HepG2 (cell line): ENCODE data around the gene KCND3. TPM values are rescaled to one million over a fixed set of nuclear protein-coding genes. Genes with fewer than 3 reads are reported as not detected.

Source experiments
- ATAC-seq: fragments of 200-7000 bp; cut with Tn5 transposase; 3 replicates; pipeline ENCODE4 v1.9.1; 2020; ENCODE audit warnings: mild to moderate bottlenecking, moderate library complexity
- BruUV-seq: library from RNA; stranded (reverse); fragments of 400-500 nt; replicated peaks from 2 replicates; lab custom pipeline; 2021; lab: Mats Ljungman, UMichigan
- CTCF ChIA-PET: fragments of 300-600 bp; formaldehyde crosslinking; extraction: SDS; loops from one replicate; lab custom pipeline; 2021; ENCODE audit warnings: low total read pairs, inconsistent platforms, low intra/inter-chr PET ratio; lab: Yijun Ruan, JAX
- POLR2A ChIA-PET: fragments of 350-600 bp; sonication (Branson Sonifier 250); formaldehyde crosslinking; loops from one replicate; lab custom pipeline; 2020; ENCODE audit warnings: antibody characterized with exemption, inconsistent platforms; lab: Yijun Ruan, JAX
- DNase-seq: peaks from one replicate; pipeline ENCODE4 v3.0.0-alpha.2; 2015; ENCODE audit warnings: low spot score
- FAIRE-seq: peaks from 3 replicates; lab custom pipeline; 2011; peaks lifted over from hg19 to GRCh38; lab: Jason Lieb, UNC
- H2AFZ ChIP-seq: one replicate; pipeline ENCODE4 v1.6.1; 2011; ENCODE audit warnings: low read length, inconsistent platforms
- H3K27ac ChIP-seq: fragments of 300-600 bp; 3 replicates; pipeline ENCODE4 v1.8.0; 2011; ENCODE audit warnings: mixed run types, mild to moderate bottlenecking, mixed read lengths, low read length, inconsistent platforms; ENCODE audit not compliant: insufficient read depth; ENCODE audit errors: extremely low read length
- H3K27me3 ChIP-seq, 2 experiments: fragments of 200-600 bp in 1 of 2; 2 replicates in 1 of 2; 3 replicates in 1 of 2; pipeline versions ENCODE4 v1.6.0 to v1.8.0; 2011; ENCODE audit warnings: low read length in 2 of 2, mild to moderate bottlenecking in 2 of 2, moderate library complexity in 2 of 2, inconsistent platforms in 1 of 2; ENCODE audit not compliant: insufficient read depth in 2 of 2, control insufficient read depth in 1 of 2
- H3K36me3 ChIP-seq, 2 experiments: fragments of 200-600 bp in 1 of 2; replicated peaks in 1 of 2; 2 replicates in 1 of 2; 3 replicates in 1 of 2; pipeline versions ENCODE4 v1.5.1 to v1.8.0; 2011; ENCODE audit warnings: low read length in 2 of 2, inconsistent platforms in 1 of 2; ENCODE audit not compliant: insufficient read depth in 2 of 2, control insufficient read depth in 1 of 2
- H3K4me1 ChIP-seq: 2 replicates; pipeline ENCODE4 v1.5.1; 2012; ENCODE audit warnings: low read length, inconsistent platforms; ENCODE audit not compliant: insufficient read depth
- H3K4me2 ChIP-seq: 2 replicates; pipeline ENCODE4 v1.6.0; 2011; ENCODE audit warnings: low read depth, low read length, inconsistent platforms
- H3K4me3 ChIP-seq, 3 experiments: fragments of 200-600 bp in 1 of 3; sonication (generic), shearing (Covaris generic) in 1 of 3; replicated peaks in 1 of 3; 2 replicates each; pipeline ENCODE4 v1.5.1; 2011 to 2016; ENCODE audit warnings: low read length in 3 of 3, inconsistent platforms in 2 of 3, low read depth in 2 of 3, mild to moderate bottlenecking in 2 of 3, control low read depth in 1 of 3, mixed read lengths in 1 of 3; ENCODE audit not compliant: insufficient read depth in 1 of 3
- H3K79me2 ChIP-seq: one replicate; pipeline ENCODE4 v1.6.1; 2011; ENCODE audit warnings: low read length, inconsistent platforms; ENCODE audit not compliant: insufficient read depth
- H3K9ac ChIP-seq: 2 replicates; pipeline ENCODE4 v1.6.0; 2011; ENCODE audit warnings: mild to moderate bottlenecking, low read depth, low read length, inconsistent platforms; ENCODE audit not compliant: insufficient read depth
- H3K9me3 ChIP-seq: 2 replicates; pipeline ENCODE4 v1.5.1; 2012; ENCODE audit warnings: mild to moderate bottlenecking, low read length
- H4K20me1 ChIP-seq: 2 replicates; pipeline ENCODE4 v1.6.0; 2011; ENCODE audit warnings: inconsistent platforms, mild to moderate bottlenecking, low read length, moderate library complexity; ENCODE audit not compliant: insufficient read depth
- HNF4A ChIP-seq: sonication (generic); formaldehyde crosslinking; IDR thresholded peaks from 2 replicates; pipeline ENCODE4 v1.4.0; 2020; ENCODE audit warnings: missing genetic modification reagents
- JARID2 ChIP-seq: sonication (generic); formaldehyde crosslinking; IDR thresholded peaks from 2 replicates; pipeline ENCODE4 v1.8.1; 2023; ENCODE audit warnings: missing genetic modification reagents, inconsistent platforms; ENCODE audit not compliant: insufficient replicate concordance
- KDM4B ChIP-seq: sonication (generic); formaldehyde crosslinking; IDR thresholded peaks from 2 replicates; pipeline ENCODE4 v1.4.0; 2020; ENCODE audit warnings: missing genetic modification reagents
- MED8 ChIP-seq: sonication (generic); formaldehyde crosslinking; IDR thresholded peaks from 2 replicates; pipeline ENCODE4 v1.8.1; 2023; ENCODE audit warnings: mild to moderate bottlenecking, missing genetic modification reagents; ENCODE audit not compliant: insufficient replicate concordance
- NFE2 ChIP-seq: sonication (generic); formaldehyde crosslinking; IDR thresholded peaks from 2 replicates; pipeline ENCODE4 v1.4.0; 2020; ENCODE audit warnings: missing genetic modification reagents
- ZNF720 ChIP-seq: sonication (generic); formaldehyde crosslinking; IDR thresholded peaks from 2 replicates; pipeline ENCODE4 v1.4.0; 2020; ENCODE audit warnings: missing genetic modification reagents
- ZNF816 ChIP-seq: sonication (generic); formaldehyde crosslinking; IDR thresholded peaks from 2 replicates; pipeline ENCODE4 v1.8.0; 2022; ENCODE audit warnings: missing genetic modification reagents, mild to moderate bottlenecking, borderline replicate concordance
- ZNF891 ChIP-seq: sonication (generic); formaldehyde crosslinking; IDR thresholded peaks from 2 replicates; pipeline ENCODE4 v1.5.0; 2020; ENCODE audit warnings: mild to moderate bottlenecking, missing genetic modification reagents
- ZSCAN21 ChIP-seq: sonication (generic); formaldehyde crosslinking; IDR thresholded peaks from 2 replicates; pipeline ENCODE4 v1.8.0; 2022; ENCODE audit warnings: mild to moderate bottlenecking, missing genetic modification reagents, moderate library complexity, borderline replicate concordance
- WGBS: methylation state at CpG from one replicate; pipeline ENCODE4 v1.1.6; 2017; ENCODE audit warnings: low lambda C conversion rate; 5-methylcytosine and 5-hydroxymethylcytosine counted together
- in situ Hi-C: cut with HindIII; loops from 2 replicates; pipeline ENCODE4 v1.10.0; 2017; ENCODE audit warnings: low pct_unique_long_range_greater_than_20kb; ENCODE audit not compliant: extremely low pct_ligation_motif_present
- intact Hi-C: fragments of 100-400 bp; cut with micrococcal nuclease; formaldehyde crosslinking; loops from one replicate; pipeline ENCODE4 v1.10.0; 2022; ENCODE audit not compliant: unreplicated experiment
- polyA plus RNA-seq, 8 experiments: library from polyadenylated mRNA; depleted of rRNA in 3 of 8; stranded (reverse) in 7 of 8; unstranded in 1 of 8; fragments of >200 nt; fragmentation: Illumina TruSeq in 4 of 8; extraction: Trizol in 4 of 8; gene quantifications; 2 replicates each; pipeline versions ENCODE4 v1.2.1 to v1.2.3, GENCODE V29; 2011 to 2016; ENCODE audit warnings: low read depth in 4 of 8, missing spikeins in 1 of 8, mixed read lengths in 1 of 8; ENCODE audit not compliant: insufficient read depth in 1 of 8
- total RNA-seq, 5 experiments: library from RNA; depleted of rRNA; stranded (reverse); fragments of >200 nt; fragmentation: Illumina TruSeq; extraction: Trizol; gene quantifications; 2 replicates each; pipeline ENCODE4 v1.2.3, GENCODE V29; 2016; ENCODE audit warnings: low read depth in 1 of 5
- TF ChIP-seq, protein P1 (sequence below): sonication (generic); formaldehyde crosslinking; IDR thresholded peaks from 2 replicates; pipeline ENCODE4 v1.8.0; 2022; ENCODE audit warnings: low read depth, missing genetic modification reagents
- TF ChIP-seq, protein P2 (sequence below): sonication (generic); formaldehyde crosslinking; IDR thresholded peaks from 2 replicates; pipeline ENCODE4 v1.5.0; 2020; ENCODE audit warnings: mild to moderate bottlenecking, missing genetic modification reagents
- TF ChIP-seq, protein P3 (sequence below): fragments of 450-650 bp; IDR thresholded peaks from 2 replicates; pipeline ENCODE4 v1.6.1; 2017; ENCODE audit warnings: mild to moderate bottlenecking

The KCND3 gene
- total and polyA plus RNA-seq, 2 of the 13 experiments (the other 11 are each of a cell fraction or from before 2014, with no cell fraction given): 0.04 TPM; not detected in 1

DNA sequence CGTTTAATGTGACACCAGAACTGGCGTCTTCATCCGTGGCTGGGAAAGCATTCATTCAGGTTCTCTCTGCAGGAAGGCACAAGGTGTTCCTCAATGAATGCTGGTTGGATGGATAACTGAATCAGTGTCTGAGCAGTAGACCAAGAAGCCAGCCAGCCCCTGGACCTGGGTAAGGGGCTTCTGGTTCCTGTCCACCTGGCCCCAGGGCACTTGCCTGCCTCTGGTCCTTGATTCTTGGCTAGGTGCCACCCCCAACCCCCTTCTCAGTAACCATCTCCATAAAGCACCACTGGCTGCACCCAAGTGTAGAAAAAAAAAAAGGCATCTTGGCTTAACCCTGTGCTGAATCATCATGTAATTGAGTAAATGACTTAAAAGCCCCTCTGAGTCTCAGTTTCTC, 59.1 kb downstream of the KCND3 start:
- 19% methylated on average over 3 of the region's 3 CpGs for WGBS
- intact Hi-C loops: no loop called here
- Histone ChIP-seq H3K4me1 (no peaks in the 10 kb centered on the region), H3K4me3 (no peak overlapping the region), H3K4me2 (no peak overlapping the region), H3K9ac (no peak overlapping the region), H4K20me1 (no peaks in the 10 kb centered on the region), H3K27me3 (peaks cover 0 to 4% of the 10 kb centered on the region in 2 experiments; a peak in 1 of 5 replicates), H3K79me2 (no peaks in the 10 kb centered on the region), H3K27ac (no peak overlapping the region), H2AFZ (no peak overlapping the region), H3K9me3 (no peaks in the 10 kb centered on the region), H3K36me3 (no peaks in the 10 kb centered on the region)
- DNase-seq: no peak
- no peak for FAIRE-seq
- BruUV-seq: no TSS peak
- in situ Hi-C loops: no loop called here
- no peak for ATAC-seq
- POLR2A ChIA-PET: no interaction called here
- CTCF ChIA-PET: no interaction called here
- TF ChIP-seq HNF4A (CRISPR knock-in tag): no peak
- no peak for TF ChIP-seq NFE2 (CRISPR knock-in tag)
- TF ChIP-seq ZNF816 (CRISPR knock-in tag): no peak
- TF ChIP-seq KDM4B (CRISPR knock-in tag): no peak

DNA sequence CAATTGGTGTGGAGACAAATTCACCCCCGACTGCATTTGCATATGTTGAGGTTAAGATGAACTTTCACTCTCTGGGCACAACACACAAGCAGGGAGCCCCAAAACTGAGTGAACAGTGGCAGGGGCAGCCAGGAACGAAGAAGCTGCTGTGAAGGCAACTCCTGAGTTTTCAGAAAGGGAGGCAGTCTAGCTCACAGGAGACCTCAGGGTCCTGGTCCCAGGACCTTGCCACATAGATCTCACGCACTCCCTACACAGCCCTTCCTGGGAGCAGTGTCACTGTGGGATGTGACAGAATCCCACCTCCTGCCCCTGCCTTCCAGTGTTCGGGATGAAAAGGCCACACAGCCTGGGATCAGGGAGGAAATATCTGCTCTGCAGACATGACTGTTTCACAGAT, 60.9 kb downstream of the KCND3 start:
- ChIA-PET POLR2A (no interaction called here), CTCF (no interaction called here)
- in situ Hi-C loops (no loop called here), intact Hi-C loops (no loop called here)
- no peaks in the 10 kb centered on the region for H3K9me3 ChIP-seq
- no peaks in the 10 kb centered on the region for H3K36me3 ChIP-seq
- H3K27ac ChIP-seq: no peak overlapping the region
- H3K79me2 ChIP-seq: no peaks in the 10 kb centered on the region
- DNase-seq (no peak), ATAC-seq (no peak), FAIRE-seq (no peak)
- H3K9ac ChIP-seq: no peak overlapping the region
- H3K4me2 ChIP-seq: no peak overlapping the region
- H3K4me3 ChIP-seq: no peak overlapping the region
- peaks cover 0 to 4% of the 10 kb centered on the region in 2 experiments; a peak in 1 of 5 replicates for H3K27me3 ChIP-seq
- no peak for TF ChIP-seq JARID2 (CRISPR knock-in tag)
- no peak for TF ChIP-seq MED8 (CRISPR knock-in tag)
- TF ChIP-seq ZNF720: no peak
- TF ChIP-seq ZNF891: no peak
- TF ChIP-seq ZSCAN21 (CRISPR knock-in tag): no peak
- TF ChIP-seq, protein P1, sequence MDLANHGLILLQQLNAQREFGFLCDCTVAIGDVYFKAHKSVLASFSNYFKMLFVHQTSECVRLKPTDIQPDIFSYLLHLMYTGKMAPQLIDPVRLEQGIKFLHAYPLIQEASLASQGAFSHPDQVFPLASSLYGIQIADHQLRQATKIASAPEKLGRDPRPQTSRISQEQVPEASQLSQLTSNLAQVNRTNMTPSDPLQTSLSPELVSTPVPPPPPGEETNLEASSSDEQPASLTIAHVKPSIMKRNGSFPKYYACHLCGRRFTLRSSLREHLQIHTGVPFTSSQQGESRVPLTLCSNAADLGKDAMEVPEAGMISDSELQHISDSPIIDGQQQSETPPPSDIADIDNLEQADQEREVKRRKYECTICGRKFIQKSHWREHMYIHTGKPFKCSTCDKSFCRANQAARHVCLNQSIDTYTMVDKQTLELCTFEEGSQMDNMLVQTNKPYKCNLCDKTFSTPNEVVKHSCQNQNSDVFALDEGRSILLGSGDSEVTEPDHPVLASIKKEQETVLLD (CRISPR knock-in tag): no peak
- TF ChIP-seq, protein P2, sequence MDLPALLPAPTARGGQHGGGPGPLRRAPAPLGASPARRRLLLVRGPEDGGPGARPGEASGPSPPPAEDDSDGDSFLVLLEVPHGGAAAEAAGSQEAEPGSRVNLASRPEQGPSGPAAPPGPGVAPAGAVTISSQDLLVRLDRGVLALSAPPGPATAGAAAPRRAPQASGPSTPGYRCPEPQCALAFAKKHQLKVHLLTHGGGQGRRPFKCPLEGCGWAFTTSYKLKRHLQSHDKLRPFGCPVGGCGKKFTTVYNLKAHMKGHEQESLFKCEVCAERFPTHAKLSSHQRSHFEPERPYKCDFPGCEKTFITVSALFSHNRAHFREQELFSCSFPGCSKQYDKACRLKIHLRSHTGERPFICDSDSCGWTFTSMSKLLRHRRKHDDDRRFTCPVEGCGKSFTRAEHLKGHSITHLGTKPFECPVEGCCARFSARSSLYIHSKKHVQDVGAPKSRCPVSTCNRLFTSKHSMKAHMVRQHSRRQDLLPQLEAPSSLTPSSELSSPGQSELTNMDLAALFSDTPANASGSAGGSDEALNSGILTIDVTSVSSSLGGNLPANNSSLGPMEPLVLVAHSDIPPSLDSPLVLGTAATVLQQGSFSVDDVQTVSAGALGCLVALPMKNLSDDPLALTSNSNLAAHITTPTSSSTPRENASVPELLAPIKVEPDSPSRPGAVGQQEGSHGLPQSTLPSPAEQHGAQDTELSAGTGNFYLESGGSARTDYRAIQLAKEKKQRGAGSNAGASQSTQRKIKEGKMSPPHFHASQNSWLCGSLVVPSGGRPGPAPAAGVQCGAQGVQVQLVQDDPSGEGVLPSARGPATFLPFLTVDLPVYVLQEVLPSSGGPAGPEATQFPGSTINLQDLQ (CRISPR knock-in tag): no peak
- TF ChIP-seq, protein P3, sequence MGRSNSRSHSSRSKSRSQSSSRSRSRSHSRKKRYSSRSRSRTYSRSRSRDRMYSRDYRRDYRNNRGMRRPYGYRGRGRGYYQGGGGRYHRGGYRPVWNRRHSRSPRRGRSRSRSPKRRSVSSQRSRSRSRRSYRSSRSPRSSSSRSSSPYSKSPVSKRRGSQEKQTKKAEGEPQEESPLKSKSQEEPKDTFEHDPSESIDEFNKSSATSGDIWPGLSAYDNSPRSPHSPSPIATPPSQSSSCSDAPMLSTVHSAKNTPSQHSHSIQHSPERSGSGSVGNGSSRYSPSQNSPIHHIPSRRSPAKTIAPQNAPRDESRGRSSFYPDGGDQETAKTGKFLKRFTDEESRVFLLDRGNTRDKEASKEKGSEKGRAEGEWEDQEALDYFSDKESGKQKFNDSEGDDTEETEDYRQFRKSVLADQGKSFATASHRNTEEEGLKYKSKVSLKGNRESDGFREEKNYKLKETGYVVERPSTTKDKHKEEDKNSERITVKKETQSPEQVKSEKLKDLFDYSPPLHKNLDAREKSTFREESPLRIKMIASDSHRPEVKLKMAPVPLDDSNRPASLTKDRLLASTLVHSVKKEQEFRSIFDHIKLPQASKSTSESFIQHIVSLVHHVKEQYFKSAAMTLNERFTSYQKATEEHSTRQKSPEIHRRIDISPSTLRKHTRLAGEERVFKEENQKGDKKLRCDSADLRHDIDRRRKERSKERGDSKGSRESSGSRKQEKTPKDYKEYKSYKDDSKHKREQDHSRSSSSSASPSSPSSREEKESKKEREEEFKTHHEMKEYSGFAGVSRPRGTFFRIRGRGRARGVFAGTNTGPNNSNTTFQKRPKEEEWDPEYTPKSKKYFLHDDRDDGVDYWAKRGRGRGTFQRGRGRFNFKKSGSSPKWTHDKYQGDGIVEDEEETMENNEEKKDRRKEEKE: no peak
- no peaks in the 10 kb centered on the region for H3K4me1 ChIP-seq
- BruUV-seq: no TSS peak
- WGBS: 22% methylated on average over 4 of the region's 4 CpGs
- no peaks in the 10 kb centered on the region for H4K20me1 ChIP-seq
- no peak overlapping the region for H2AFZ ChIP-seq
